Measurements from ENCODE around the gene SMKR1.

- no peak for TF ChIP-seq CTCF (conservative IDR thresholded peaks at IDR 0.05; ENCODE audit: low read depth, low read length)
- no peak for TF ChIP-seq EZH2 (IDR thresholded peaks at IDR 0.05; ENCODE audit: low read length, unreplicated experiment)
Measured at GRCh38 chr7:129495987-129496386, 6.3 kb upstream of the SMKR1 start.
